Liver (tissue), 9 donors: ENCODE measurements around the gene FOXD2. TPM values are rescaled to one million over a fixed set of nuclear protein-coding genes. Genes with fewer than 3 reads are reported as not detected.

Experiments
- DNase-seq: peaks from one replicate; pipeline ENCODE4 v3.0.0-alpha.2; 2017; ENCODE audit warnings: low spot score
- H3K27ac ChIP-seq, 2 donors: one replicate each; pipeline ENCODE4 v1.7.0; 2013; ENCODE audit warnings: inconsistent platforms in 2 of 2, low read length in 2 of 2, control low read depth in 1 of 2, low read depth in 1 of 2, mild to moderate bottlenecking in 1 of 2
- H3K27me3 ChIP-seq, 4 donors: one replicate each; pipeline versions ENCODE4 v1.6.1 to v1.7.0; 2013; ENCODE audit warnings: low read length in 3 of 4, inconsistent platforms in 1 of 4, mild to moderate bottlenecking in 1 of 4, moderate library complexity in 1 of 4; ENCODE audit not compliant: control insufficient read depth in 4 of 4, insufficient read depth in 4 of 4
- H3K36me3 ChIP-seq, 4 donors: one replicate each; pipeline versions ENCODE4 v1.6.1 to v1.7.0; 2013; ENCODE audit warnings: low read length in 3 of 4, mild to moderate bottlenecking in 3 of 4, low read depth in 1 of 4, moderate library complexity in 1 of 4; ENCODE audit not compliant: control insufficient read depth in 4 of 4, insufficient read depth in 3 of 4
- H3K4me1 ChIP-seq, 4 donors: one replicate each; pipeline versions ENCODE4 v1.6.1 to v1.7.0; 2013; ENCODE audit warnings: low read length in 3 of 4, mild to moderate bottlenecking in 3 of 4, moderate library complexity in 1 of 4; ENCODE audit not compliant: control insufficient read depth in 4 of 4, insufficient read depth in 4 of 4
- H3K4me3 ChIP-seq, 3 donors: one replicate each; pipeline versions ENCODE4 v1.6.1 to v1.7.0; 2013; ENCODE audit warnings: low read length in 3 of 3, control low read depth in 1 of 3, low read depth in 1 of 3, mild to moderate bottlenecking in 1 of 3
- H3K9ac ChIP-seq, 2 donors: one replicate each; pipeline ENCODE4 v1.7.0; 2013; ENCODE audit warnings: low read length in 2 of 2, mild to moderate bottlenecking in 2 of 2, moderate library complexity in 2 of 2, control low read depth in 1 of 2, low read depth in 1 of 2
- H3K9me3 ChIP-seq, 4 donors: one replicate each; pipeline versions ENCODE4 v1.6.1 to v1.7.0; 2013; ENCODE audit warnings: low read length in 3 of 4; ENCODE audit not compliant: control insufficient read depth in 4 of 4
- CTCF ChIP-seq: fragments of 150-350 bp; IDR thresholded peaks from 2 replicates; pipeline ENCODE4 v1.5.1; 2017; ENCODE audit warnings: improper control_type of control experiment, low read depth, low read length; ENCODE audit not compliant: missing input control
- EGR1 ChIP-seq, 2 donors: IDR thresholded peaks; 2 replicates each; pipeline ENCODE4 v1.6.1; 2016 to 2018; ENCODE audit warnings: antibody characterized with exemption in 2 of 2, low read depth in 2 of 2
- FOXA1 ChIP-seq: IDR thresholded peaks from 2 replicates; pipeline ENCODE4 v1.6.1; 2016; ENCODE audit warnings: antibody characterized with exemption
- FOXA2 ChIP-seq: IDR thresholded peaks from 2 replicates; pipeline ENCODE4 v1.6.1; 2016; ENCODE audit warnings: antibody characterized with exemption
- HNF4A ChIP-seq, 2 donors: conservative IDR thresholded peaks; 2 replicates each; pipeline ENCODE4 v1.6.1; 2016; ENCODE audit warnings: antibody characterized with exemption in 2 of 2, mild to moderate bottlenecking in 2 of 2
- HNF4G ChIP-seq: IDR thresholded peaks from 2 replicates; pipeline ENCODE4 v1.6.1; 2016; ENCODE audit warnings: antibody characterized with exemption
- NR2F2 ChIP-seq: IDR thresholded peaks from 2 replicates; pipeline ENCODE4 v1.6.1; 2016; ENCODE audit warnings: antibody characterized with exemption
- RAD21 ChIP-seq, 2 donors: IDR thresholded peaks; 2 replicates each; pipeline ENCODE4 v1.6.1; 2016; ENCODE audit warnings: antibody characterized with exemption in 2 of 2, mild to moderate bottlenecking in 2 of 2
- RXRA ChIP-seq, 2 donors: IDR thresholded peaks; 2 replicates each; pipeline ENCODE4 v1.6.1; 2017 to 2018; ENCODE audit warnings: antibody characterized with exemption in 2 of 2, mild to moderate bottlenecking in 1 of 2
- SP1 ChIP-seq: IDR thresholded peaks from 2 replicates; pipeline ENCODE4 v1.6.1; 2018; ENCODE audit warnings: antibody characterized with exemption, mild to moderate bottlenecking
- YY1 ChIP-seq: IDR thresholded peaks from 2 replicates; pipeline ENCODE4 v1.6.1; 2016; ENCODE audit warnings: antibody characterized with exemption, mild to moderate bottlenecking
- ZBTB33 ChIP-seq: IDR thresholded peaks from 2 replicates; pipeline ENCODE4 v1.6.1; 2016; ENCODE audit warnings: antibody characterized with exemption
- WGBS: extraction: QIAGEN DNeasy Blood & Tissue Kit; methylation state at CpG from one replicate; pipeline ENCODE4 v1.1.7; 2013; 5-methylcytosine and 5-hydroxymethylcytosine counted together
- polyA plus RNA-seq, 2 donors: library from polyadenylated mRNA; stranded (reverse) in 1 of 2; unstranded in 1 of 2; fragments of 200-250 nt in 1 of 2; fragments of >200 nt in 1 of 2; fragmentation: Nextera tagmentation in 1 of 2; extraction: Ambion mirVana in 1 of 2; gene quantifications; one replicate each; pipeline versions ENCODE4 v1.2.1 to v1.2.3, GENCODE V29; 2013 to 2015
- total RNA-seq, 2 donors: library from RNA; depleted of rRNA; stranded (reverse); fragments of >200 nt; gene quantifications; one replicate each; pipeline ENCODE4 v1.2.3, GENCODE V29; 2014
- TF ChIP-seq, protein P1 (sequence below): IDR thresholded peaks from 2 replicates; pipeline ENCODE4 v1.6.1; 2016; ENCODE audit warnings: antibody characterized with exemption, mild to moderate bottlenecking
- TF ChIP-seq, protein P2 (sequence below): IDR thresholded peaks from 2 replicates; pipeline ENCODE4 v1.6.1; 2016; ENCODE audit warnings: antibody characterized with exemption
- TF ChIP-seq, protein P3 (sequence below): IDR thresholded peaks from 2 replicates; pipeline ENCODE4 v1.6.1; 2016; ENCODE audit warnings: antibody characterized with exemption
- donor health status: healthy.
- donor health status: healthy.
- donor health status: healthy.
- donor health status: healthy.
- donor health status: healthy.

The FOXD2 gene
- total and polyA plus RNA-seq, 4 donors: 0.05 to 0.17 (median 0.08) TPM; not detected in 1

DNA sequence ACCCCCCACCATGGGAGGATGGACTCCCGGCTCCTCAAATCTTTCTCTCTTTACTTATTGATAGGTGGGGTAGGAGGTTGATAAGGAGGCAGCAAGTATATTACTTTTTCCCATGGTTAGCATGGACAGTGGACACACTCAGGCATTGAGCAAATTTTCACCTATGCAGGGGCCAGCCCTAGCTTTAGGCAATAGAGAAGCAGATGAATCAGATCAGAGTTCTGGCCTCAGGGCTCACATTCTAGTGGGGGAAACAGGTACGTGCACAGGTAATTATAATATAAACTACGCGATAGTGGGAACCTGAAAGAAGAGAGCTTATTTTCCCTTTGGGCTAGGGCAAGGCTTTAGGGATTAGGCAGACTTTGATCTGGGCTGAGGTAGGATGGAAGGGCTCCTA is 35.3 kb upstream of the FOXD2 start:
- Histone ChIP-seq H3K4me3 (no peak overlapping the region), H3K27me3 (no peaks in the 10 kb centered on the region)
- 92% methylated on average over 4 of the region's 4 CpGs for WGBS

GRCh38 chr1:47403321-47403910 is 34.4 kb upstream of the FOXD2 start:
- WGBS: 88% methylated on average over 4 of the region's 4 CpGs
- H3K27ac ChIP-seq: no peak overlapping the region
- H3K27me3 ChIP-seq: no peaks in the 10 kb centered on the region
- no peaks in the 10 kb centered on the region for H3K4me1 ChIP-seq
- no peak overlapping the region for H3K4me3 ChIP-seq
- no peak for DNase-seq
- H3K9ac ChIP-seq: no peak overlapping the region
- TF ChIP-seq FOXA1 (no peak), NR2F2 (no peak), EGR1 (IDR thresholded peaks at IDR 0.05; ENCODE audit: low read depth in 2 of 2) (no peak), RAD21 (IDR thresholded peaks at IDR 0.05) (no peak), YY1 (no peak)
- TF ChIP-seq, protein P1, sequence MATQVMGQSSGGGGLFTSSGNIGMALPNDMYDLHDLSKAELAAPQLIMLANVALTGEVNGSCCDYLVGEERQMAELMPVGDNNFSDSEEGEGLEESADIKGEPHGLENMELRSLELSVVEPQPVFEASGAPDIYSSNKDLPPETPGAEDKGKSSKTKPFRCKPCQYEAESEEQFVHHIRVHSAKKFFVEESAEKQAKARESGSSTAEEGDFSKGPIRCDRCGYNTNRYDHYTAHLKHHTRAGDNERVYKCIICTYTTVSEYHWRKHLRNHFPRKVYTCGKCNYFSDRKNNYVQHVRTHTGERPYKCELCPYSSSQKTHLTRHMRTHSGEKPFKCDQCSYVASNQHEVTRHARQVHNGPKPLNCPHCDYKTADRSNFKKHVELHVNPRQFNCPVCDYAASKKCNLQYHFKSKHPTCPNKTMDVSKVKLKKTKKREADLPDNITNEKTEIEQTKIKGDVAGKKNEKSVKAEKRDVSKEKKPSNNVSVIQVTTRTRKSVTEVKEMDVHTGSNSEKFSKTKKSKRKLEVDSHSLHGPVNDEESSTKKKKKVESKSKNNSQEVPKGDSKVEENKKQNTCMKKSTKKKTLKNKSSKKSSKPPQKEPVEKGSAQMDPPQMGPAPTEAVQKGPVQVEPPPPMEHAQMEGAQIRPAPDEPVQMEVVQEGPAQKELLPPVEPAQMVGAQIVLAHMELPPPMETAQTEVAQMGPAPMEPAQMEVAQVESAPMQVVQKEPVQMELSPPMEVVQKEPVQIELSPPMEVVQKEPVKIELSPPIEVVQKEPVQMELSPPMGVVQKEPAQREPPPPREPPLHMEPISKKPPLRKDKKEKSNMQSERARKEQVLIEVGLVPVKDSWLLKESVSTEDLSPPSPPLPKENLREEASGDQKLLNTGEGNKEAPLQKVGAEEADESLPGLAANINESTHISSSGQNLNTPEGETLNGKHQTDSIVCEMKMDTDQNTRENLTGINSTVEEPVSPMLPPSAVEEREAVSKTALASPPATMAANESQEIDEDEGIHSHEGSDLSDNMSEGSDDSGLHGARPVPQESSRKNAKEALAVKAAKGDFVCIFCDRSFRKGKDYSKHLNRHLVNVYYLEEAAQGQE: no peak
- H3K9me3 ChIP-seq: no peaks in the 10 kb centered on the region
- H3K36me3 ChIP-seq: no peaks in the 10 kb centered on the region

More for the DNA sequence above, 35.3 kb upstream of the FOXD2 start:
- H3K9ac ChIP-seq: no peak overlapping the region
- TF ChIP-seq YY1 (no peak), EGR1 (IDR thresholded peaks at IDR 0.05; ENCODE audit: low read depth in 2 of 2) (no peak), ZBTB33 (no peak), RXRA (IDR thresholded peaks at IDR 0.05) (no peak), HNF4A (conservative IDR thresholded peaks at IDR 0.05) (no peak), HNF4G (no peak)
- TF ChIP-seq, protein P2, sequence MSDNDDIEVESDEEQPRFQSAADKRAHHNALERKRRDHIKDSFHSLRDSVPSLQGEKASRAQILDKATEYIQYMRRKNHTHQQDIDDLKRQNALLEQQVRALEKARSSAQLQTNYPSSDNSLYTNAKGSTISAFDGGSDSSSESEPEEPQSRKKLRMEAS: no peak
- H3K4me1 ChIP-seq: no peaks in the 10 kb centered on the region
- DNase-seq: no peak
- no peaks in the 10 kb centered on the region for H3K36me3 ChIP-seq
- no peak overlapping the region for H3K27ac ChIP-seq
- no peaks in the 10 kb centered on the region for H3K9me3 ChIP-seq

DNA sequence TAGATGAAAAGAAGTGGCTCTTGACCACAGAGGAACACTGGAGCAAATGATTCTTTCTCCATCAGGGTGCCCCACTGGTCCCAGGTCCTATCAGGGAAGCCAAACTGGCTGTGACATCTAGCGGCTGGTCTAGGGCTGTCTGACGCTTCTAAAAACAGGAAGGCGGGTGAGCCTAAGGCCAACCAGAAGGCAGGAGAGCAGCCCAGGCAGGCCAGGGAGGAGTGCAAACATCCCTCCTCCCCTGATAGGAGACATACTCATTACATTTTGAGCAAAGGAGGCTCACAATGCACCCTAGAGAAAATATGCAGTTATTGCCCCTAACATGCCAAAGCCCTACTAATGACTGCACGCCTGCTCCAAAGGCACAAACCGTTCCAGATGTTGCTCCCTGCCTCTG is 32.1 kb upstream of the FOXD2 start:
- 76% methylated on average over 5 of the region's 5 CpGs for WGBS
- H3K4me1 ChIP-seq: no peaks in the 10 kb centered on the region

More for the DNA sequence above, 32.1 kb upstream of the FOXD2 start:
- TF ChIP-seq RXRA (IDR thresholded peaks at IDR 0.05) (no peak), HNF4A (conservative IDR thresholded peaks at IDR 0.05) (no peak), EGR1 (IDR thresholded peaks at IDR 0.05; ENCODE audit: low read depth in 2 of 2) (no peak), ZBTB33 (no peak), HNF4G (no peak), FOXA1 (no peak), SP1 (no peak), RAD21 (IDR thresholded peaks at IDR 0.05) (no peak), CTCF (no peak), FOXA2 (no peak)
- TF ChIP-seq, protein P3, sequence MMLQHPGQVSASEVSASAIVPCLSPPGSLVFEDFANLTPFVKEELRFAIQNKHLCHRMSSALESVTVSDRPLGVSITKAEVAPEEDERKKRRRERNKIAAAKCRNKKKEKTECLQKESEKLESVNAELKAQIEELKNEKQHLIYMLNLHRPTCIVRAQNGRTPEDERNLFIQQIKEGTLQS: no peak
- TF ChIP-seq, protein P2: no peak
- no peaks in the 10 kb centered on the region for H3K36me3 ChIP-seq
- H3K9ac ChIP-seq: no peak overlapping the region
- H3K27me3 ChIP-seq: no peaks in the 10 kb centered on the region
- H3K27ac ChIP-seq: no peak overlapping the region
- H3K9me3 ChIP-seq: no peaks in the 10 kb centered on the region
- no peak overlapping the region for H3K4me3 ChIP-seq
- no peak for DNase-seq
